Ecto neural progenitor cell (in vitro differentiated cells): ENCODE data around the gene HBE1.
"Not testable (repeated sequence)": the region's sequence is repeated elsewhere in the genome, so short reads cannot be mapped to it uniquely, and the experiment has no call there.

Experiments used
- DNase-seq: peaks from one replicate; pipeline ENCODE4 v3.0.0-alpha.2; 2018; ENCODE audit warnings: low spot score

The HBE1 gene

DNA sequence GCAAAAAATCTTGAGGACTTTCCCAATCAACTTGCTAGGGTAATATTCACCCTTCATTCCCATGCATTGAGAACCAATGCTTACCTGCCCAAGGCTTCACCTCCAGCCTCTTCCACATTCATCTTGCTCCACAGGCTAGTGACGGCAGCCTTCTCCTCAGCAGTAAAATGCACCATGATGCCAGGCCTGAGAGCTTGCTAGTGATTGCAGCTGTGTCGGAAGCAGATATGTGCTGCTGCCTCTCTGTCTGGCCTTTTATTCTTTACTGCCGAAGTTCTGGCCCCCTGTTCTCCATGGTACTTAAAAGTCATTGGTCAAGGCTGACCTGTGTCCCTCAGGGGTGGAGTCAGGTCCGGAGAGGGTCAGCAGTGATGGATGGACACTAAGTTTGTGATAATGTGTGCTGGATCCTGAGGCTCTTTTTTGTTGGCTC, at the start of gene HBE1:
TSS of gene HBE1 (minus strand) at position 231 of the 433 bp plus-strand sequence. CDS start at position 176, 55 bp downstream.
- no peak for DNase-seq

DNA sequence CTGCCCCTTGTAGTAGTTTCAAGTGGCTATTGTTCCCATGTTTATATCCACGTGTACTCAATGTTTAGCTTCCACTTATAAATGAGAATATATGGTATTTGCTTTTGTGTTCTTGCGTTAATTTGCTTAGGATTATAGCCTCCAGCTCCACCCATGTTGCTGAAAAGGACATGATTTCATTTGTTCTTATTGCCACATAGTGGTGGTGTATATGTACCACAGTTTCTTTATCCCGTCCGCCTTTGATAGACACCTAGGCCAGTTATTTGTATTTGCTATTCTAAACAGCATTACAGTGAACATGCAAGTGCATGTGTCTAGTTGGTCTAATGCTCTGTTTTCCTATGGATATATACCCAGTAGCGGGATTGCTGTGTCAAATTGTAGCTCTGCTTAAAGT, 47.5 kb upstream of the HBE1 start:
- no peak for DNase-seq

DNA sequence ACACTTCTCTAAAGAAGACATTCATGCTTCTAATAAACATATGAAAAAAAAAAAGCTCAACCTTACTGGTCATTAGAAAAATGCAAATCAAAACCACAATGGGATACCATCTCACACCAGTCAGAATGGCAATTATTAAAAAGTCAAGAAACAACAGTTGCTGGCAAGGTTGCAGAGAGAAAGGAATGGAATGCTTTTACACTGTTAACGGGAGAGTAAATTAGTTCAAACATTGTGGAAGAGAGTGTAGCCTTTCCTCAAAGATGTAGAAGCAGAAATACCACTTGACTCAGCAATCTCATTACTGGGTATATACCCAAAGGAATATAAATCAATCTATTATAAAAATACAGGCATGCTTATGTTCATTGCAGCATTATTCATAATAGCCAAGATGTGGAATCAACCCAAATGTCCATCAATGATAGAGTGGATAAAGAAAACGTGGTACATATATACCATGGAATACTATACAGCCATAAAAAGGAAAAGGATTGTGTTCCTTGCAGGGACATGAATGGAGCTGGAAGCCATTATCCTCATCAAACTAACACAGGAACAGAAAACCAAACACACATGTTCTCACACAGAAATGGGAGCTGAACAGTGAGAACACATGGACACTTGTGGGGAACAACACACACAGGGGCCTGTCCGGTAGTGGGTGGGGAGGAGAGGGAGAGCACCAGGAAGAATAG, 43.7 kb upstream of the HBE1 start:
- DNase-seq, result not testable (repeated sequence)

DNA sequence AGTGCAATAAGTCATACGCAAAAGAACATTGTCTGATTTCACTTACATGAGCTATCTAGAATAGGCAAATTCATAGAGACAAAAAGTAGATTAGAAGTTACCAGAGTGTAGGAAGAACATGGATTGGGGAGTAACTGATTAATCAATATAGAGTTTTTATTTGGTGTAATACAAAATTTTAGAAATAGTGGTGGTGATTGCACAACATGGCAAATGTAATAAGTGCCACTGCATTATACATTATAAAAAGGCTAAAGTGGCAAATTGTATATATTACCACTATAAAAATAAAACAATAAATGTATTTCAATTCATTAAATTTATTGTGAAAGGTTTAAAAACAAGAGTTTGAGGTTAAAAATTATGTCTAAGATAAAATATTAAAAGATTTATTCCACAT, 40.7 kb upstream of the HBE1 start:
- DNase-seq, result no peak

DNA sequence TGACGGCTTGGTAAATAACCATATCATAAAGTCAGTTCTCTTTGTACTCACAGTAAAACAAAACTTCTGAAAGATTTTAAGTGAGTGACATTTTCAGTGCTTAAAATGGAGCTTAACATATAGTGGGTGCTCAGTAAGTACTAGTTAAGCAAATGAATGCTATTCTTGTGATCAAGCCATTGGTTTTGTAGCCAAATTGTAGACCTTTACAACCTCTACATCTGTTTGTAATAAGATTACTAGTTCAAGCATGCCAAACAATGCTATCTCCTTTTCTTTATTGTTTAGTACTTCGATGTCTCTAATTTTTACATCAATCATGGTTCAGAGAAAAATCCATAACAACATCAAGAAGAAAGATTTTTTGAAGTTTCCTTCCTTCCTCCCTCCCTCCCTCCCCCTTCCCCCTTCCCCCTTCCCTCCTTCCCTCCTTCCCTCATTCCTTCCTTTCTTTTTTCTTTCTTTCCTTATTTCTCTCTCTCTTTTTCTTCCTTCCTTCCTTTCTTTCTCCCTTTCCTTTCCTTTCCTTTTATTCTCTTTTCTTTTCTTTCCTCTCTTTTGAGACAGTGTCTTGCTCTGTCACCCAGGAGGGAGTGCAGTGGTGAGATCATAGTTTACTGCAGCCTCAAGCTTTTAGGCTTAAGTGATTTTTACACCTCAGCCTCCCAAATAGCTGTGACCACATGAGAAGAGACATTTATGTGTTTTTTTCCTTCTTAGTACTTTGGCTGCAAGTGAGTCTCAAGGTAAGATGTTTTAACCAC, 37.7 kb upstream of the HBE1 start:
- DNase-seq, result no peak

DNA sequence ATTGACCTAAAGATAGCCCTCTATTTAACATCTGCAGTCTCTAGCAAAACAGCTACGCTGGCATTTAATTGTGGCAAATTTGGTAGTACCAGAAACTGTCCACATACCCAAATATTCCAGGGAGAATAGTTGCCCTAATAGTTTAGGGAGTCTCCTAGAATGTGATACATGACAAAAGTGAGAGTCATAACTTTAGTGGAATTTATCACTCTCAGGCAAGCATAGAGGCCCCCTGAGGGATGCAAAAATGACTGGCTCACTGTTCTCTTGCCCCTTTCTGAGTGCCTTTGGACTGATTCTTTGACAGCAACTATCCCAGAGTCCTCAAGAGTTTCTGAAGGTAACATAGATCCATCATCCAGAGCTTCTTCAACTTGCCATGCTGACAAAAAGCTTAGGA, 34.3 kb upstream of the HBE1 start:
- DNase-seq, result no peak

DNA sequence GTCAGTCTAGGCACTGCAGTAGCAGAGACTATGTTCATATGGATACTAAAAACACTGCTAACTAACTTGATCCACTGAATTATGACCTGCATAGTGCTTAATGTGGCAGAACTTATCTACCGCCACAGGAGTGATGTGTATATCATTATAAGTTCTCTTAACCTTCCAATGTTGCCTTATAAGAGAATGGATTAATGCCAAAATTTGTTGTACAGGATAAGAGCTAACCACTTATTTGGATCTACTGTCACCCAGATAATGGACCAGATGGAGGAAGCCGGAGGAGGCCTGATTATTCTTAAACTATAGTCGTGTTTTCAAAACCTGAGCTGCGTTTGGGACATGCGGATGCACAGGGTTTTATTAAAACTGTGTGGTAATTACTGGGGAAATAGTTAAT, 33.9 kb upstream of the HBE1 start:
- no peak for DNase-seq

DNA sequence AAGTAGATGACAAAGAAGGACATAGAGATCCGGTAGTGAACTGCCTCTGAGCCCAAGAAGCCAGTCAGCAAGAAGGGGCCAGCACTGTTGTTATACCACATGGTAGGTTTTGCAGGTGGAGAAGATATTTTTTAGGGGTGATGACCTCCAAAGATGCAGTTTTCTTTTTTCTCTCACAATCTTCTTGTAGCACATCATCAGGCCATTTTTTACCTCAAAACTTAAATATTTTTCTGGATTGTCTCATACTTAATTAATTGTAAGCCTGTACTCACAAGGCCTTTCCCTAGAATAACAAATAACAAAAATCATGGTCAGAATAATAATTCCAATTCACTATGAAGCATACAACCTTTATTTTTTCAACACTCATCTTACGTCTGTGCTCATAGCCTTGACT, 32.1 kb upstream of the HBE1 start, which contains the start of gene OR51B4:
TSS of gene OR51B4 (minus strand) at position 101 of the 400 bp plus-strand sequence. CDS start at position 101, 0 bp downstream.
- DNase-seq, result no peak

DNA sequence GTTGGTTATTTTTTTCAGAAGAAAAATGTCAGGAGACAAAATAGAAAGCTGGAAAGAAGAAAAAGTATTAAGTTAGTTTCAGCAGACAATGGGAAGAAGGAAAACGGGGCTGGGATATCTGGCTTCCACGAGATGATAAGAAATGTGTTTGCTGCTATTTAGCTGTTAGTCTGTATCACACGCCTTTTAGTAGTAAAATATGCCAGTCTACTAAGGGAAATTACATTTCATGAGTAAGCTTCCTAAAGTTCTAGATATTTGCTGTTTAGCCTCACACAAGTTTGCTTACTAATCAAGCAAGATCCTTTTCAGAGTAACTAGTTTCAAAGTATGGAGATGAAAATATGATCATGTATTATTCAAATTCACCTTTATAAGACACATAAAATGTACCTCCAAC, 30.5 kb upstream of the HBE1 start:
- DNase-seq, result no peak

DNA sequence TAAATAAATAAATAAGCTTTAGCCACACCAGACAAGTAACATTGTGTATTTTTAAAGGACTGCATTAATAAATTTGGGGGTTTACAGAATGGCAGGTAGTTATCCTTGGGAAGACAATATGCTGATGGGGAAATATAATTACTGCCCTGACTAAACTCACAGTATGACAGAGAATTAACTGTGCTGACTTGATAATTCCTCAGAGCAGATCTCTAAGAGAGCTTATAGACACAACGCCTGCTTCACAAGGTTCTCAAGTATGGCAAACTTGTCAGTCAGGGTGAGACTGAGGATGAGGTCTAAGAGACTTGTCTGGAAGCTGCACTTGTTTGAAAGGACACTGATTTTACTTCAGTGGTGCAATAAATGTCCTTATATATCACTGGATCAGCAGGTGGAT, 28.7 kb upstream of the HBE1 start:
- DNase-seq, result no peak

DNA sequence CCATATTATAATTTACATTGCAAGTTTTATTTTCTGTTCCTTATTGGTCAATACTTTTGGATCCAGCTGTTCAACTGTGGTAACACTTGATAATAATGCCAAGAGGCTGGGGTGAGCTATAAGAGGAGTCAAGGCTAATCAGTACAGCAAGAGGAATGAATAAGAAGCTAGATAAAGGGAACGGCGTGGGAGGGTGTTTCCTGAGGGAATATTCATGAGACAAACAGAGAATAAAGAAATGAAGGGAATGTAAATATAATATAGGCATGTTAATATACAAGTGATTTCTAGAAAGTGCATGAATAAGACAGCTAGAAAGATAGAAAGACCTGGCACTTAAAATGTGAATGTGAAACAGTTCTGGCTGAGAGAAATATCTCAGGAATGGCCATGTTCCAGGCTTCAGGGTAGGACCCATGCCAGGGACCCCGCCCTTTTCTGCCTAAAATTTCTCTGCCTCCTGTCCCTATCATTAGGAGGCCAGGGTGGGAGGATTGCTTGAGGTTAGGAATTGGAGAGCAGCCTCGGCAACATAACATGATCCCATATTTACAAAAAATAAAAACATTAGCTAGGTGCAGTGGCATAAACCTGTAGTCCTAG, 28.1 kb upstream of the HBE1 start:
- DNase-seq, result no peak

DNA sequence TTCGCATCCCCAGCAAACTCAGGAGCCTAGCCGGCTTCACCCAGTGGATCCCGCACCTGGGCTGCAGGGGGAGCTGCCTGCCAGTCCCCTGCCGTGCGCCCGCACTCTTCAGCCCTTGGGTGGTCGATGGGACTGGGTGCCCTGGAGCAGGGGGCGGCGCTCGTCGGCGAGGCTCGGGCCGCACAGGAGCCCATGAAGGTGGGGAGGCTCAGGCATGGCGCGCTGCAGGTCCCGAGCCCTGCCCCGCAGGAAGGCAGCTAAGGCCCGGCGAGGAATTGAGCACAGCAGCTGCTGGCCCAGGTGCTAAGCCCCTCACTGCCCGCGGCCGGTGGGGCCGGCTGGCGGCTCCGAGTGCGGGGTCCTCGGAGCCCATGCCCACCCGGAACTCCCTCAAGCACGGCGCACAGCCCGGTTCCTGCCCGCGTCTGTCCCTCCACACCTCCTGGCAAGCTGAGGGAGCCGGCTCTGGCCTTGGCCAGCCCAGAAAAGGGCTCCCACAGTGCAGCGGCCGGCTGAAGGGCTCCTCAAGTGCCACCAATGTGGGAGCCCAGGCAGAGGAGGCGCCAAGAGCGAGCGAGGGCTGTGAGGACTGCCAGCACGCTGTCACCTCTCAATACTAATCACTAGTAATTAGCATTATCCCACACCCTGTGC, 24.7 kb upstream of the HBE1 start:
- not testable (repeated sequence) for DNase-seq

DNA sequence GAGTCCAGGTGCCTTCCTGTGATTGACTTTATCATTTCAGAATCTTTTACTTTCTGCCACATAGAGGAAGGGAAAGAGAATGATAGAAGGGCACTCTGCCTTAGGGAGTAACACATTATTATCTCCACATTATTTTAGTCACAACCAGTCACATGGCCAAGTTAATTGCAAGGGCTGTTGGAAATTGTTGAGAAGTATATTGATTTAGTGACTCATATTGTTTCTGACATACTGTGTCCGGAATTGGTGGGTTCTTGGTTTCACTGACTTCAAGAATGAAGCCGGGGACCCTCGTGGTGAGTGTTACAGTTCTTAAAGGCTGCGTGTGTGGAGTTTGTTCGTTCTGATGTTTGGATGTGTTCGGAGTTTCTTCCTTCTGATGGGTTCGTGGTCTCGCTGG, 23.3 kb upstream of the HBE1 start:
- DNase-seq, result no peak

DNA sequence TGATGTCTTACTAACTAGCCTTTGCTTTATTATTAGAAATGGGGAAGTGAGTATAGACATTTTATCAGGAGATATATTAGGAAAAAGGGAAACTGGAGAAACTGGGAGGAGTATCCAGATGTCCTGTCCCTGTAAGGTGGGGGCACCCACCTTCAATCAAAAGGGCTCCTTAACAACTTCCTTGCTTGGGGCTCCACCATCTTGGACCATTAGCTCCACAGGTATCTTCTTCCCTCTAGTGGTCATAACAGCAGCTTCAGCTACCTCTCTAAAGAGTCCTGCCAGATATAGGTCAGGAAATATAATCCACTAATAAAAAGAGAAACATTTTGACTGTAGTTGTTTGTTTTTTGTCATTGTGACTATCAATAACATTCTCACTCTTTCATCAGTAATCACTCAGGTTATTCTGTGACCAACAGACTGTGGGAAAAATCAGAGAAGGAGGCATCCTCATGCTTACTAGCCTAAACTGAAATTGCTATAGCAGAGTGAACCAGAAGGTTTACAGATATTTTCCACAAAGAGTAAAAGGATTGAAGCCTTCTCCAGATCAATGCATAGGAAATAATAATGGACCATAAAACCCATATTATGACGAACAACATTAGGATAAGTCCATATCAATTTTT, 21.6 kb upstream of the HBE1 start:
- DNase-seq, result no peak

DNA sequence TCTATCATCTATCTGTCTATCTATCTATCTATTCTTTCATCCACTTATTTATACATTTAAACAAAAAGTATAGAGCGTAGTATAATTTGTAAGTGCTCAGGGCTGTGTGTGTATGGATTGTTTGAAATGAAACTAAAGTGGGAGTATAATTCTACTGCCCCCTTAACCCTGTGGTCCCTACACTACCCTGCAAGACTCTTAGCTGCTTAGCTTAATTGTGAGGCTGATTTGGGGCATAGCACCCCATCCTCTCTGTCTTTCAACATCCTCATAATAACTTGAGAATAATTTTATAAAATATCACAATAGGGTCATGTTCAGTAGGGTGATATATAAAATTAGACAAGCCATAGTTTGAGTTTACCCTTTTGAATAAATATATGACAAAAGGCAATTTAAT, 20.4 kb upstream of the HBE1 start:
- DNase-seq, result no peak

DNA sequence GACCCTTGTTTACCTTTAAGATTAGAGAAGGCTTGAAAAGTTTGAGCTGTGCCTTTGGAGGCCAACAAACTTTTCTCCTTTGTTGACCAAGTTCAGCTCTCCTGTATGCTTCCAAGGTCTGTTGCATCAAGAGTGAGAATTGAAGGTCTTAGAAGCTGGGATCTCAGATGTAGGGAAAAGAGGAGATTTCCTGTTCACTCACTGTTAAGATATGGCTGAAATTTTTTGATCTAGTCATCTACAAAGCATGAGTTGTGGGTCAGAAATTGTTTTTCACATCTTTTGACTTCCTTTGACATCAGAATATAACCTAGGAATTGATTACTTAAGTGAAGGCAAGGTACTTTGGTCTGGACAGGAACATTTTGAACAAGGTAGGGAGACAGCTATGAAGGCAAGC, 20.0 kb upstream of the HBE1 start:
- DNase-seq, result no peak

DNA sequence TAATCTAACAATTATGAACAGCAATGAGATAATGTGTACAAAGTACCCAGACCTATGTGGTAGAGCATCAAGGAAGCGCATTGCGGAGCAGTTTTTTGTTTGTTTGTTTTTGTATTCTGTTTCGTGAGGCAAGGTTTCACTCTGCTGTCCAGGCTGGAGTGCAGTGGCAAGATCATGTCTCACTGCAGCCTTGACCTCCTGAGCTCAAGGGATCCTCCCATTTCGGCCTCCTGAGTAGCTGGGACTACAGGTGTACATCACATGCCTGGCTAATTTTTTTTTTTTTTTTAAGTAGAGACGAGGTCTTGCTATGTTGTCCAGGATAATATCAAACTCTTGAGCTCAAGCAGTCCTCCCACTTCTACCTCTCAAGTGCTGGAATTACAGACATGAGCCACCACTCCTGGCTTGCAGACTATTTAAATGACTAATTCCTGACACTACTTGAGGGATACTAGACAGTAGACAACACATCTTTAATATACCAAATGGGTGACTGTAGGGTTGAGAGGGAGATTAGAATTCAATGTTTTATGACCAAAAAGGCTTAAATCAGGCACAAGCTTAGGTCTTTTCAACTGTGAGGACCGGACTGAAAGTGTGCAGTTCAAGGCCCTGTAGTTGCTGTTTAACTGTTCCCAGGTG, 19.3 kb upstream of the HBE1 start:
- no peak for DNase-seq

DNA sequence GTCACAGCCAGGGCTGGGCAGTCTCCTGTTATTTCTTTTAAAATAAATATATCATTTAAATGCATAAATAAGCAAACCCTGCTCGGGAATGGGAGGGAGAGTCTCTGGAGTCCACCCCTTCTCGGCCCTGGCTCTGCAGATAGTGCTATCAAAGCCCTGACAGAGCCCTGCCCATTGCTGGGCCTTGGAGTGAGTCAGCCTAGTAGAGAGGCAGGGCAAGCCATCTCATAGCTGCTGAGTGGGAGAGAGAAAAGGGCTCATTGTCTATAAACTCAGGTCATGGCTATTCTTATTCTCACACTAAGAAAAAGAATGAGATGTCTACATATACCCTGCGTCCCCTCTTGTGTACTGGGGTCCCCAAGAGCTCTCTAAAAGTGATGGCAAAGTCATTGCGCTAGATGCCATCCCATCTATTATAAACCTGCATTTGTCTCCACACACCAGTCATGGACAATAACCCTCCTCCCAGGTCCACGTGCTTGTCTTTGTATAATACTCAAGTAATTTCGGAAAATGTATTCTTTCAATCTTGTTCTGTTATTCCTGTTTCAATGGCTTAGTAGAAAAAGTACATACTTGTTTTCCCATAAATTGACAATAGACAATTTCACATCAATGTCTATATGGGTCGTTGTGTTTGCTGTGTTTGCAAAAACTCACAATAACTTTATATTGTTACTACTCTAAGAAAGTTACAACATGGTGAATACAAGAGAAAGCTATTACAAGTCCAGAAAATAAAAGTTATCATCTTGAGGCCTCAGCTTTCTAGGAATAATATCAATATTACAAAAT, 18.6 kb upstream of the HBE1 start:
- no peak for DNase-seq

DNA sequence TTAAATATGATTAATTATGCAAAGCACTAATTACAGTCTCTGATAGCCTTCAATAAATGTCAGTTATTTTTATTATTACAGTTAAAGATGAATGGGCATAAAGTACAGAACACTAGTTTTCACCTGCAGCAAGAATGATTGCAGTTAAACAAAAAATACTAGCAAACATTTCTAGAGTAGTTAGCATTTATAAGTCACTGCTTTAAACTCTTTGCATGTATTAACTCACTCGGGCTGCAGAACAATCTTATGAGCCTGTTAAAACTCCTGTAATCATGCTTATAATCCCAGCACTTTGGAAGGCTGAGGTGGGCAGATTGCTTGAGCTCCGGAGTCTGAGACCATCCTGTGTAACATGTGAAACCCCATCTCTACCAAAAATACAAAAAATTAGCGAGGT, 17.2 kb upstream of the HBE1 start:
- no peak for DNase-seq

DNA sequence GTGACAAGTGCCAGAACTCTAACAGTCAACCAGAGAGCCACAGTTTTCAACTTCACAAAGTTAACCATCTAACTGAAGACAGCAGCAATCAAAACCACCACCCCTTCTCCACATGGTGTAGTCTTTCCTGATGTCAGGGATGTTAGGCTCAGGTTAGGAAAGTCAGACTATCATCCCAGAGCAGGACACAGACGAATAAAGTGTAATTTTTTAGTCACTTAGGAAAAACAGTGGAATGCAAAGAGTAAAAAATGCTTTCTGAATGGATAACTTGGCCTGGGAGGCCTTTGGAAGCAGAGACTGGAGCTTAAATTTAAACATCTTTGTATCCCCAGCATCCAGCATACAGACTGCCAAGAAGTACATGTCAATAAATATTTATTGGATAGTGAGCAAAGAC, 16.6 kb upstream of the HBE1 start:
- DNase-seq, result no peak
